ENCODE results near the gene SPPL2B. TPM values are rescaled to one million over a fixed set of nuclear protein-coding genes. Genes with fewer than 3 reads are reported as not detected.

Gene SPPL2B
- total and polyA plus RNA-seq, 8 donors = 13.6 to 450 (median 74.1) TPM

DNA sequence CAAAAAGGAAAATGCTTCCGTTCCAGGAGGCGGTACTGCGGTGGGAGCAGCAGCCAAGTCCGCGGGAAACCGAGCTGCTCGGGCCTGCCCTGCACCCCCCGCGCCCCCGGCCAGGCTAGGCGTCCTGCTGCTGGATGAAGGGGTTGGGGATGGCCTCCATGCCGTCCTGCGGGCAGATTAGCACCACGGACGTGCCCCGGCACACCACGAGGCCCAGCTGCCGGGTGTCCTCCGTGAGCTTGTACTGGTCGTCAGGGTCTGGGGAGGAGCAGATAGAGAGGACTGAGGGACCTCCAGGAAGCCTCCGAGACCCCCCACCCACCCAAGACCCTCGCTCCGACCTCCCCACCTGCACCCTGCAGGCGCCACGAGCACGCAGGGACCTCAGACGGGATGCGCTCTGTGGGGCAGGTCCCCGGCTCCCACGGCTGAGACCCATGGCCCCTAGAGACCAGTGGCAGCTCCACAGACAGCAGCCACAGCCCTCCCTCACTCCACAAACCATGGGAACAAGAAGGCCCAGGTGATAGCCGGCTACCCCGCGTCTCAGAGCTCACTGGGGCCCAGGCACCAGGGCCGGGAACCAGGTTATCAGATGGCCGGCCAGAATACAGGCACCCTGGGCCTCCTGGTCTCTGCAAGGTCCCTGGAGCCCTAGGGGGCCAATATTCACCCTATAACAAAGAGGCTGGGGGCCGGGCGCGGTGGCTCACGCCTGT is 6.8 kb upstream of the SPPL2B start:
- H3K36me3 ChIP-seq = peaks cover 7 to 59% (median 51%) of the 10 kb centered on the region in 4 donors
- WGBS, 5 donors = 87 to 93% (median 89%) methylated on average over 12 to 39 of the region's 39 CpGs
- H3K27me3 ChIP-seq = no peaks in the 10 kb centered on the region
- no peak for DNase-seq
- H3K4me1 ChIP-seq = peaks cover 0 to 18% (median 5%) of the 10 kb centered on the region in 4 donors
- no peak overlapping the region for H3K4me3 ChIP-seq
- H3K9me3 ChIP-seq = no peaks in the 10 kb centered on the region
- TF ChIP-seq POLR2A (IDR thresholded peaks at IDR 0.05) (no peak), EP300 (IDR thresholded peaks at IDR 0.05) (no peak), CTCF (IDR thresholded peaks at IDR 0.05) (no peak), POLR2AphosphoS5 (IDR thresholded peaks at IDR 0.05) (no peak)
- H3K27ac ChIP-seq = no peak overlapping the region
- intact Hi-C loops (cut with DNase I; ENCODE audit: low total_unique reads) = loop anchor here (10.0 kb wide), 1 partner anchor 87 kb away; the partner anchor contains the start of genes PLEKHJ1 and SF3A2

- Histone ChIP-seq H3K4me1 (peaks cover 9 to 31% (median 19%) of the 10 kb centered on the region in 4 donors), H3K4me3 (no peak overlapping the region), H3K27me3 (no peaks in the 10 kb centered on the region), H3K27ac (no peak overlapping the region), H3K36me3 (peaks cover 7 to 59% (median 51%) of the 10 kb centered on the region in 4 donors), H3K9me3 (no peaks in the 10 kb centered on the region)
- DNase-seq = no peak
- 90 to 93% (median 92%) methylated on average over 19 of the region's 19 CpGs for WGBS, 5 donors
- TF ChIP-seq POLR2A (IDR thresholded peaks at IDR 0.05) (no peak), POLR2AphosphoS5 (IDR thresholded peaks at IDR 0.05) (no peak)
- intact Hi-C loops (cut with DNase I; ENCODE audit: low total_unique reads) = loop anchor here (10.0 kb wide), 1 partner anchor 89 kb away; the partner anchor contains the start of genes PLEKHJ1 and SF3A2
Observed at GRCh38 chr19:2323707-2324106, 4.8 kb upstream of the SPPL2B start.

- Histone ChIP-seq H3K27ac (no peak overlapping the region), H3K9me3 (no peaks in the 10 kb centered on the region), H3K27me3 (no peaks in the 10 kb centered on the region), H3K4me1 (peaks cover 13 to 36% (median 24%) of the 10 kb centered on the region in 4 donors), H3K36me3 (peaks cover 7 to 59% (median 51%) of the 10 kb centered on the region in 4 donors), H3K4me3 (no peak overlapping the region)
- intact Hi-C loops (cut with DNase I; ENCODE audit: low total_unique reads) = loop anchor here (10.0 kb wide), 1 partner anchor 90 kb away; the partner anchor contains the start of genes PLEKHJ1 and SF3A2
- no peak for DNase-seq
- 88 to 89% (median 89%) methylated on average over 20 to 34 of the region's 34 CpGs for WGBS, 5 donors
- TF ChIP-seq CTCF (IDR thresholded peaks at IDR 0.05) (no peak), POLR2AphosphoS5 (IDR thresholded peaks at IDR 0.05) (no peak), EP300 (IDR thresholded peaks at IDR 0.05) (no peak), POLR2A (IDR thresholded peaks at IDR 0.05) (no peak)
Observed at GRCh38 chr19:2324220-2324948, 4.1 kb upstream of the SPPL2B start.

DNA sequence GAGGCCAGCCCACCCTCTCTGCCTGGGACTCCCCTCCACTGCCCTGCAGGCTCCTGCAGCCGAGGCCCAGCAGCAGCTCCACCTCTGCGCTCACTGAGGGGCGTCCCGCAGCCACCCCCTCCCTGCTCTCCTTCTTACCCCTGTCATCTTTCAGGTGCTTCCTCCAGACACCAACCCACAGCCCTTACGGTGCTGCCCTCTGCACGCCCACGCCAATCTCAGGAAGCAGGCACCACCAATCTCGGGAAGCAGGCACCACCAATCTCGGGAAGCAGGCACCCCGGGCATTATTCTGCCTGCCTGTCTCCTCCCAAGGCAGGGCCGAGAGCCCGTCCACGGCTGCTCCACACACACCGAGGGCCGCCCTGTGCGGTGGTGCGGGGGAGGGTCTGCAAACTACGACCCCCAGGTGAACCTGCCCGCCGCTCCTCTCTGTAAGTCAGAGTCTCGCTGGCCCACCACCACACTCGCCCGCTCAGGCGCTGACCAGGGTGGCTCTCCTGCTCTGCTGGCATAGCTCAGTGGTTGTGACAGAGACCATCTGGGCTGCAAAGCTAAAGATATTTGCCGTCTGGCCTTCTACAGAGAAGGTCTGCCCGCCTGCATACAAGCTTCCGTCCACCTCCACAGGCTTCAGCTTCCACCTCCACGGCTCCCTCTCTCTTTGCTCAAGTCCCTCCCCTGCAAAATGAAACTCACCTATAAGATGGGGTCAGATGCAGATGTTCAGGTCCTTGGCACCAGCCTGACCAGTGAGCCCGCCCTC is 3.0 kb upstream of the SPPL2B start:
- H3K9me3 ChIP-seq = no peaks in the 10 kb centered on the region
- peaks cover 22 to 47% (median 35%) of the 10 kb centered on the region in 4 donors for H3K4me1 ChIP-seq
- no peak overlapping the region for H3K4me3 ChIP-seq
- TF ChIP-seq EP300 (IDR thresholded peaks at IDR 0.05) = no peak
- no peak for TF ChIP-seq CTCF (IDR thresholded peaks at IDR 0.05)
- no peak for TF ChIP-seq POLR2A (IDR thresholded peaks at IDR 0.05)
- no peak for TF ChIP-seq POLR2AphosphoS5 (IDR thresholded peaks at IDR 0.05)
- H3K36me3 ChIP-seq = peaks cover 7 to 59% (median 51%) of the 10 kb centered on the region in 4 donors
- DNase-seq = no peak
- H3K27ac ChIP-seq = no peak overlapping the region
- 75 to 80% (median 76%) methylated on average over 23 to 29 of the region's 29 CpGs for WGBS, 5 donors
- intact Hi-C loops (cut with DNase I; ENCODE audit: low total_unique reads) = loop anchor here (10.0 kb wide), 1 partner anchor 91 kb away; the partner anchor contains the start of genes PLEKHJ1 and SF3A2
- H3K27me3 ChIP-seq = no peaks in the 10 kb centered on the region
